NCI-H82 (cell line): Measurements from ENCODE around the gene TECPR1.

Experiments
- DNase-seq: peaks from one replicate; lab custom pipeline; 2025; lab: John Stamatoyannopoulos, UW

The TECPR1 gene

GRCh38 chr7:98251601-98252424, at the start of gene TECPR1:
TSS of gene TECPR1 (minus strand) at chr7:98252232. CDS start at chr7:98246146, 6,086 bp downstream.
- peak; percentile 97 for DNase-seq

- DNase-seq: no peak
These were observed 48.8 kb upstream of the TECPR1 start for GRCh38 chr7:98300595-98301372.

GRCh38 chr7:98297626-98298286, 45.7 kb upstream of the TECPR1 start:
- no peak for DNase-seq

GRCh38 chr7:98296833-98297232, 44.8 kb upstream of the TECPR1 start:
- DNase-seq: no peak

- no peak for DNase-seq
These were observed 43.6 kb upstream of the TECPR1 start for GRCh38 chr7:98295467-98296192.

- DNase-seq: peak; percentile 79
These were observed 42.9 kb upstream of the TECPR1 start for GRCh38 chr7:98294798-98295382.

- no peak for DNase-seq
These were observed 42.3 kb upstream of the TECPR1 start for GRCh38 chr7:98294326-98294725.

- DNase-seq: no peak
These were observed 41.7 kb upstream of the TECPR1 start for GRCh38 chr7:98293746-98294145.

GRCh38 chr7:98293265-98293664, 41.2 kb upstream of the TECPR1 start:
- DNase-seq: no peak

- DNase-seq: no peak
These were observed 39.7 kb upstream of the TECPR1 start for GRCh38 chr7:98291717-98292116.

- DNase-seq: no peak
These were observed 37.4 kb upstream of the TECPR1 start for GRCh38 chr7:98289333-98289875.

- no peak for DNase-seq
These were observed 36.2 kb upstream of the TECPR1 start for GRCh38 chr7:98288064-98288823.

GRCh38 chr7:98287486-98287959, 35.5 kb upstream of the TECPR1 start:
- DNase-seq: no peak

- no peak for DNase-seq
These were observed 34.9 kb upstream of the TECPR1 start for GRCh38 chr7:98286701-98287485.

GRCh38 chr7:98286093-98286539, 34.1 kb upstream of the TECPR1 start:
- no peak for DNase-seq

- DNase-seq: no peak
These were observed 33.4 kb upstream of the TECPR1 start for GRCh38 chr7:98285157-98286092.

GRCh38 chr7:98284335-98285036, 32.5 kb upstream of the TECPR1 start:
- DNase-seq: no peak

- no peak for DNase-seq
These were observed 31.8 kb upstream of the TECPR1 start for GRCh38 chr7:98283887-98284222.
